Subcutaneous abdominal adipose tissue (tissue), 5 donors: ENCODE results near the gene TRIM41.

Experiments
- H3K27ac ChIP-seq: one replicate; pipeline ENCODE4 v1.7.0; 2013; ENCODE audit warnings: low read depth, mild to moderate bottlenecking, inconsistent platforms, low read length, moderate library complexity
- H3K27me3 ChIP-seq, 5 donors: one replicate each; pipeline ENCODE4 v1.7.0; 2013; ENCODE audit warnings: low read length in 5 of 5, inconsistent platforms in 1 of 5; ENCODE audit not compliant: control insufficient read depth in 5 of 5, insufficient read depth in 4 of 5
- H3K36me3 ChIP-seq, 5 donors: one replicate each; pipeline ENCODE4 v1.7.0; 2013; ENCODE audit warnings: low read length in 5 of 5; ENCODE audit not compliant: control insufficient read depth in 5 of 5, insufficient read depth in 5 of 5
- H3K4me1 ChIP-seq, 5 donors: one replicate each; pipeline ENCODE4 v1.7.0; 2013; ENCODE audit warnings: low read length in 5 of 5, mild to moderate bottlenecking in 3 of 5, moderate library complexity in 1 of 5; ENCODE audit not compliant: control insufficient read depth in 5 of 5, insufficient read depth in 5 of 5
- H3K4me3 ChIP-seq, 5 donors: one replicate each; pipeline ENCODE4 v1.7.0; 2013; ENCODE audit warnings: low read length in 5 of 5, low read depth in 1 of 5
- H3K9ac ChIP-seq, 5 donors: one replicate each; pipeline ENCODE4 v1.7.0; 2013; ENCODE audit warnings: low read length in 5 of 5, mild to moderate bottlenecking in 4 of 5, moderate library complexity in 3 of 5
- H3K9me3 ChIP-seq, 5 donors: one replicate each; pipeline ENCODE4 v1.7.0; 2013; ENCODE audit warnings: low read length in 5 of 5; ENCODE audit not compliant: control insufficient read depth in 5 of 5
- donor health status: healthy.
- donor health status: healthy.
- donor health status: healthy.
- donor health status: healthy.
- donor health status: healthy.

Gene TRIM41

GRCh38 chr5:181239062-181239663 lies 16.1 kb downstream of the TRIM41 start:
- Histone ChIP-seq H3K27ac (no peak overlapping the region), H3K4me1 (peaks cover 7 to 41% (median 34%) of the 10 kb centered on the region in 5 donors), H3K36me3 (peaks cover 15 to 80% (median 72%) of the 10 kb centered on the region in 5 donors), H3K4me3 (no peak overlapping the region), H3K27me3 (no peaks in the 10 kb centered on the region), H3K9ac (no peak overlapping the region), H3K9me3 (no peaks in the 10 kb centered on the region)

DNA sequence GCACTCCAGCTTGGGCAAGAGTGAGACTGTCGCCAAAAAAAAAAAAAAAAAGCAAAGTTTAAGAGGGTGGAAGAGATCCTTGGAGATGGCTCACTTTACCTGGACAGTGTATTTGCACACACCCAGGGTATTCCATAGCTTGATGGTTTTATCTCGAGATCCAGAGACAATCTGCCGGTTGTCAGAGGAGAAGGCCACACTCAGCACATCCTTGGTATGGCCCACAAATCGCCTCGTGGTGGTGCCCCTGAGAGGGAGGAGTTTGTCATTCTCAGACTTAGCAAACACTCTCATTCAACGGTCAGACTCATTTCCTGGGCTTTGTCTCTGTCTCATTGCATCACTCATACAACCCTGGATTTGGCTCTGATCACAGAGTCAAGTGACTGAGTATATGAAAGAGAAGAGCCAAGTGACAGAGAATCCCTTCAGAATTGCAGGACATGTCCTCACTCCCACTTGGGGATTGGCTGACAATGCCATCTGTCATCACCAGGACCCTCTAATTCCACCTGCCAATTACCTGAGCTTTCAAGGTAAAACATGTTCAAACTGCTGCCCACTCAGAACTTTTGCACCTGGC lies 18.4 kb downstream of the TRIM41 start:
- Histone ChIP-seq H3K9ac (peak overlapping the region; percentile 19 to 100 (median 82)), H3K27me3 (no peaks in the 10 kb centered on the region), H3K4me1 (peaks cover 12 to 45% (median 42%) of the 10 kb centered on the region in 5 donors), H3K4me3 (peak overlapping the region; percentile 89 to 100 (median 99)), H3K9me3 (no peaks in the 10 kb centered on the region), H3K36me3 (peaks cover 9 to 57% (median 52%) of the 10 kb centered on the region in 5 donors), H3K27ac (peak overlapping the region; percentile 99)

GRCh38 chr5:181242031-181242451 lies 19.0 kb downstream of the TRIM41 start:
- Histone ChIP-seq H3K27ac (peak overlapping the region; percentile 99), H3K4me1 (peaks cover 12 to 49% (median 44%) of the 10 kb centered on the region in 5 donors)

DNA sequence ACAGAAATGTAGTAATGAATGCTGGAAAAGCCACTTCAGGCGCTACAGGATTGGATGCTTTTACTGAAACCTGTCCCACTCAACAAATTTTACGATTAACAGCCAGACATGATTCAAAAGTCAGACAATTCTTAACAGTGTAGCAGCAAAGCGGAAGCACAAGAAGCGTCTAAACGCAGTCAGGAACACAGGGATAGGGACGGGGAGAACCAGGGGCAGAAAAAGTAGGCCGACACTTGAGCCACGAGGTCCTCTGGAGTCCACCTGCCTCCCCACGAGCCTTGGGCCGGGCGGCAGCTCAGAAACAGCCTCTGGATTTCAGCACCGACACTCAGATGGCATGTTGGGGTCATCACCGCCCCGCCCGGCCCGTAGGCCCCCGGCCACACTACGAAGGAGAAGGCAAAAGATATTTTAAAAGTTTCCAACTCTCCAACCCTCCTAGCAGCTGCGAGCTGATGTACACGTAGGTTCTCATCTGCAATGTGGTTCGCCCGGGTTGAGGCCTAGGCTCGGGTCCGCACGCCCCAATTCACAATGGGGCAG lies 20.0 kb downstream of the TRIM41 start:
- H3K4me1 ChIP-seq: peaks cover 15 to 59% (median 52%) of the 10 kb centered on the region in 5 donors

More at GRCh38 chr5:181242031-181242451, 19.0 kb downstream of the TRIM41 start:
- Histone ChIP-seq H3K4me3 (peak overlapping the region; percentile 89 to 100 (median 99)), H3K9me3 (no peaks in the 10 kb centered on the region), H3K9ac (peak overlapping the region; percentile 82 to 100 (median 93)), H3K36me3 (peaks cover 7 to 52% (median 46%) of the 10 kb centered on the region in 5 donors), H3K27me3 (no peaks in the 10 kb centered on the region)

GRCh38 chr5:181243564-181244343 lies 20.7 kb downstream of the TRIM41 start, which contains the start of gene RACK1:
Gene RACK1 (minus strand): TSS chr5:181243906. CDS start chr5:181243800, 106 bp downstream.
- Histone ChIP-seq H3K9me3 (no peaks in the 10 kb centered on the region), H3K27me3 (no peaks in the 10 kb centered on the region), H3K4me1 (peaks cover 18 to 64% (median 56%) of the 10 kb centered on the region in 5 donors), H3K27ac (peak within 1 kb of the TSS; percentile 99), H3K36me3 (peaks cover 0 to 35% (median 29%) of the 10 kb centered on the region in 5 donors), H3K4me3 (peak within 1 kb of the TSS; percentile 89 to 100 (median 99)), H3K9ac (peak within 1 kb of the TSS; percentile 82 to 100 (median 93))

More for the DNA sequence above, 20.0 kb downstream of the TRIM41 start:
- H3K36me3 ChIP-seq: peaks cover 2 to 41% (median 36%) of the 10 kb centered on the region in 5 donors
- H3K27ac ChIP-seq: peak overlapping the region; percentile 99
- H3K4me3 ChIP-seq: peak overlapping the region; percentile 89 to 100 (median 99)
- no peaks in the 10 kb centered on the region for H3K9me3 ChIP-seq
- no peaks in the 10 kb centered on the region for H3K27me3 ChIP-seq
- H3K9ac ChIP-seq: peak overlapping the region; percentile 82 to 100 (median 93)

GRCh38 chr5:181245427-181246275 lies 22.6 kb downstream of the TRIM41 start:
- H3K4me1 ChIP-seq: peaks cover 20 to 82% (median 68%) of the 10 kb centered on the region in 5 donors
- peaks cover 0 to 20% (median 15%) of the 10 kb centered on the region in 5 donors for H3K36me3 ChIP-seq
- no peaks in the 10 kb centered on the region for H3K27me3 ChIP-seq

GRCh38 chr5:181246276-181247049 lies 23.4 kb downstream of the TRIM41 start:
- no peaks in the 10 kb centered on the region for H3K9me3 ChIP-seq
- peak overlapping the region; percentile 79 to 95 (median 84) for H3K4me3 ChIP-seq
- peak overlapping the region; percentile 84 to 95 (median 95) for H3K9ac ChIP-seq
- H3K4me1 ChIP-seq: peaks cover 20 to 84% (median 70%) of the 10 kb centered on the region in 5 donors
- H3K27ac ChIP-seq: peak overlapping the region; percentile 99
- H3K36me3 ChIP-seq: peaks cover 0 to 16% (median 9%) of the 10 kb centered on the region in 5 donors
- H3K27me3 ChIP-seq: no peaks in the 10 kb centered on the region

More at GRCh38 chr5:181245427-181246275, 22.6 kb downstream of the TRIM41 start:
- Histone ChIP-seq H3K9me3 (no peaks in the 10 kb centered on the region), H3K9ac (peak overlapping the region; percentile 84 to 95 (median 88)), H3K27ac (peak overlapping the region; percentile 99), H3K4me3 (peak overlapping the region; percentile 58 to 95 (median 84))

GRCh38 chr5:181248277-181248676 lies 25.2 kb downstream of the TRIM41 start:
- no peaks in the 10 kb centered on the region for H3K9me3 ChIP-seq
- H3K4me3 ChIP-seq: peak overlapping the region; percentile 39 to 93 (median 72)
- H3K36me3 ChIP-seq: peaks cover under 1 to 19% (median 9%) of the 10 kb centered on the region in 5 donors
- peaks cover 13 to 80% (median 66%) of the 10 kb centered on the region in 5 donors for H3K4me1 ChIP-seq
- peak overlapping the region; percentile 99 for H3K27ac ChIP-seq
- H3K9ac ChIP-seq: peak overlapping the region in 4 of 5 donors; percentile 49 to 95 (median 64)
- H3K27me3 ChIP-seq: no peaks in the 10 kb centered on the region
